HG03025 (cell line): ENCODE data around the gene CRB3.
A peak's percentile ranks its signal among the peaks of the same experiment; 100 is the strongest.
"Not testable (repeated sequence)": the region's sequence is repeated elsewhere in the genome, so short reads cannot be mapped to it uniquely, and the experiment has no call there.

Source experiments
- ATAC-seq: cut with Tn5 transposase; IDR thresholded peaks from one replicate; pipeline ENCODE4 v1.9.1; 2021; ENCODE audit warnings: mild to moderate bottlenecking, moderate library complexity; ENCODE audit not compliant: unreplicated experiment, low FRiP score

Gene CRB3

GRCh38 chr19:6464070-6464873 lies at the start of gene CRB3:
Gene CRB3 (plus strand): TSS chr19:6464271. CDS start chr19:6464702, 431 bp downstream.
- ATAC-seq: no peak

DNA sequence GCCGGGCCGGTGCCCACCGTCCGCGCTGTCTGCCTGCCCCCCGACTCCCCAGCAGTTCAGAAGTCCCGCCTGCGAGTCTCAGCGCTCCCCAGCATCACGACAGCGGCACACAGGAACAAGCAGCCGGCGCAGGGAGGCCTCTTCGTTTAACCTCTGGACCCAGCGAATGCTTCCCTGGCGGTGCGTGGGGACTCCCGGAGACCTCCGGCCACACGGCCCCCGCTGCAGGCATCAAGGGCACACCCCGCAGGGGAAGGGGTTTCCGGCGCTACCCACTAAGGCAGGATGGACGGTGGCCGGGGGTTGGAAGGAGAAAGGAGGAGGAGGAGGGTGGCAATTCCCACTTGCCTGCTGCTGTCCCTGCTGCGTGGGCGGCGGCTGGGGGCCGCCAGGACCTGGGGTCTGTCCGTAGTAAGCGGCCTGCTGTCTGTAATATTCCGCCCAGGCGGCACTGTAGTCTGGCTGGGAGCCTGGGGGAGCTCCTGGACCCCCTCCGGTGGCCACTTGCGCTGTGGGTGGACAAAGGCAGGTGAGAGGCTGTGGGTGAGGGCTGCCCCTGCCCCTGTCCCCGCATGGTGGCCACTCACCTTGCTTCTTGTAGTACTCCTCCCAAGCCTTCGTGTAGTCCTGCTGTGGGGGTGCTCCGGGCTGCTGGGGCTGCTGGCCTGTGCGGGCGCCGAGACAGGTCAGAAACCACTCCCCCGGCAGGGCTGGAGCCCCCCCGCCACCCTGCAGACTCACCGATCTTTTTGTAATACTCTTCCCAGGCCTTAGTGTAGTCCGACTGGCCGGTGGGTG lies 49.1 kb upstream of the CRB3 start:
- no peak for ATAC-seq

GRCh38 chr19:6415591-6416190 lies 48.4 kb upstream of the CRB3 start:
- no peak for ATAC-seq

- no peak for ATAC-seq
Observed at GRCh38 chr19:6416658-6417405, 47.2 kb upstream of the CRB3 start.

DNA sequence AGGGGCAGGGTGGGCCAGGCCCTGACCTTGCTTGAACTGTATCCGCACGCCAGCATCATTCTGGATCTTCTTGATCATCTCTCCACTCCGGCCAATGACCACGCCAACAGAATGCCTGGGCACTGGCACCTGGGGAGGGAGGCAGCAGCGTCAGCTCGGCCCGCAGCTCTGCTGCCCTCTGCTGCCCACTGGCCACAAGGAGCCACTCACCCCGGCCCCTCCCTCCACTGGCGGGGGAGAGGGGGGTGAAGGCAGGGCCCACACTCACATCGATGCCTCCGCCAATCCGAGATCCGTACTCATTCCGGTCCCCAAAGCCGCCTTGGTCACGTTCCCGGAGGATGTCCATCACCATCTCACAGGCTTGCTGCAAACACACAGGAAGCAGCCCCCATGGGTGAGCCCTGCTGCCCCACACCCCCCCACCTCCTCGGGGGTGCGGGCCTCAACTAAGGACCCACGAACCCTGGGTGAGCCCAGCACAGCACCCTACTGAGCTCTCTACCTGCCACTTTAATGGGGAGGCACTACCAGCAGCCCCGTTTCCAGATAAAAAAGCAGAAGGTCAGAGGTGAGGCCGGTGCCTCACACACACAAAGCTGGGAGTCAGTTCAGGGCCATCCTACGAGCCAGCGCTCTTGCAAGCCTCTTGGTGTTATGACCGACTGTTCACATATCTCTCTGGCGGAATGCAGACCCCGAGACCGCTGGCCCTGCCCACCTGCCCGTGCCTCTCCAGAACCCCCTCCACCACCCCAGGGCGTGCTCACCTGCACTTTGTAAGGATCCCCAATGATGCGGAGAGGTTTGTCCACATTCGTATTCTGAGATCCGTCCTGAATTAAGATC lies 46.1 kb upstream of the CRB3 start:
- ATAC-seq: no peak

DNA sequence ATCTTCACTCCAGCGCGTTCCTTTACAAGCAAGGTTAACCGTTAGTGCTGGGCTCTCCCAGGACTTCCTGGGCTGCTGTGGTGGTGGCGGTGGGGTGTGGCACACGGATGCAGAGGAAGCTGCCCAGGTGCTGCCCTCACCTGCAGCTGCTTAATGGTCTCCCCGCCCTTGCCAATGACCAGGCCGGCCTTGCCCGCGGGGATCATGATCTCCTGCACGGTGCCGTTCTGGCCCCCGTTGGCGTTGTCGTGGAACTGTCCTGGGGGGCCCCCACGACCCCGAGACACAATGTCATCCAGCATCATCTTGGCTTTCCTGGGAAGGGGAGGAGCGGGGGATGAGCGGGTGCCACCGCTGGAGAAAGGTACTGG lies 45.5 kb upstream of the CRB3 start:
- ATAC-seq: no peak

DNA sequence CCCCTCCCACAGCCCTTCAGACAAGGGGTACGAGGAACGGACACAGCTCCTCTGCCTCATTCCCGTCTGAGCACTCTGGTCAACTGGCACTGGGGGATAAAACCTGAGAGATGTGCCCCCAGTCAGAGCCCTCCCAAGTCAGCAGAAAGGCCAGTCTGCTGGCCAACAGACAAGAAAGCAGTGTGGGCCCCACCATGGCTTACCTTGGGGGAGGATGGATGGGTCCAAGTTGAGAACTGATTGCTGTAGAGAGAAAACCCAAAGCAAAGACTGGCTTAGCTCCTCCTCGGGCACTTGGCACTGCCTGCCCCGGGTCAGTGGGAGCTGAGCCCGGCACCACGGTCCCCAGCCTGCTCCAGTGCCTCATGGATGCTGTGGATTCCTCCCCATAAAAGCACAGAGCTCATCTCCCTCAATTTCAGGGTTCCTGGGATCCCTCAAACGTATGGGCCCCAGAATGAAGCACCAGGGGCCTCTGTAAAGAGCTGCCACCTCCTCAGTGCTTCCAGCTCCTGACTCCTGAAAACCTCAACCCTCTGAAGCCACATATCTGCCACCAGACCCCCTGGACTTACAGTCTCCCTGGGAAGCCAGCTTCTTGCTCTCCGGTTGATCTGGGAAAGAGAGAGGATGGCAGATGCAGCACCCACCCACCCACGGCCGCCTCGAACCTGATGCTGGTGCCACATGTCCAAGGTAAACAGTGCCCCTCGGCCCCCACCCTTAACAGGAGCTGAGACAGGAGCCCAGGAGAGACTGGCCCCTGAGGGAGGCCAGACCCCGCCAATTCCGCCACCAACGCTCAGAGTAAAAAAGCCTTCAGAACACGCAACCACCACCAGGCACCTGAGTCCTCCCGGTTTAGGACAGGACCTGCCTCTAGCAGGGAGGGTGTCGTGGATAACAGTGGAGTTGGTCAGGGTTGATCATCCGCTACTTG lies 42.7 kb upstream of the CRB3 start:
- ATAC-seq: no peak

- no peak for ATAC-seq
Observed at GRCh38 chr19:6423499-6424194, 40.4 kb upstream of the CRB3 start.

DNA sequence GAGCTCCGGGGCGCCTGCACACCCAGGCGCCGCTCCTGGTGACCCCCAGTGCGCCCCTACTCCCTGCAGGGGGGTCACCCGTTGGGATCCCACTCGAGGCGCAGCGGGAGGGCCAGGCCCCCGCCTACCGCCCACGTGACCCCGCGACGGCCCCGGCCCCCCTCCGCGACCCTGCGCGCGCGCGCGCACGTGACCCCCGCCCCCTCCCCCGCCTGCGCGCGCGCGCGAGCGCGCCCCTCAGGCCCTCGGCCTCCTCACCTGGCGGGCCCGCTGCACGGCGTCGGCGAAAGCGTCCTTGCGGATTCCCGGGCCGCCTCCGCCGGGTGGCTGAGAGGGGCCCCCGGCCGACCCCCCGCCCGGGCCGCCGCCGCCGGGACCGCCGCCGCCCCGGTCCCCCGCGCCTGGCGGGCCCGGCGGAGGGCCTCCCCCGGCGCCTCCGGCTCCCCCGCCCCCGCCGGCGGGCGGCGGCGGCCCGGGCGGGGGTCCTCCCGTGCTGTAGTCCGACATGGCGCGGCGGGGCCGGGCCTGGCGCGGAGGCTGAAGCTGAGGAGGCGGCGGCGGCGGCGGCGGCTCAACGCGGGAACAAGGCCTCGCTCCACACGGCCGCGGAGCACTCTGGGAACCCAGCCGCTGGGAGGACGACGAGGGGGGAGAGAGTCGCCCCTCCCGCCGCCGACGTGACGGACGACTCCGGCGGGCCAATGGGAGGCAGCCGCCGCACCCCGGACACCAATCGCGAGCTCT lies 39.7 kb upstream of the CRB3 start, which contains the start of gene KHSRP:
KHSRP (minus strand) TSS at position 617 of the 744 bp plus-strand sequence; CDS start at position 507, 110 bp downstream.
- ATAC-seq: no peak

DNA sequence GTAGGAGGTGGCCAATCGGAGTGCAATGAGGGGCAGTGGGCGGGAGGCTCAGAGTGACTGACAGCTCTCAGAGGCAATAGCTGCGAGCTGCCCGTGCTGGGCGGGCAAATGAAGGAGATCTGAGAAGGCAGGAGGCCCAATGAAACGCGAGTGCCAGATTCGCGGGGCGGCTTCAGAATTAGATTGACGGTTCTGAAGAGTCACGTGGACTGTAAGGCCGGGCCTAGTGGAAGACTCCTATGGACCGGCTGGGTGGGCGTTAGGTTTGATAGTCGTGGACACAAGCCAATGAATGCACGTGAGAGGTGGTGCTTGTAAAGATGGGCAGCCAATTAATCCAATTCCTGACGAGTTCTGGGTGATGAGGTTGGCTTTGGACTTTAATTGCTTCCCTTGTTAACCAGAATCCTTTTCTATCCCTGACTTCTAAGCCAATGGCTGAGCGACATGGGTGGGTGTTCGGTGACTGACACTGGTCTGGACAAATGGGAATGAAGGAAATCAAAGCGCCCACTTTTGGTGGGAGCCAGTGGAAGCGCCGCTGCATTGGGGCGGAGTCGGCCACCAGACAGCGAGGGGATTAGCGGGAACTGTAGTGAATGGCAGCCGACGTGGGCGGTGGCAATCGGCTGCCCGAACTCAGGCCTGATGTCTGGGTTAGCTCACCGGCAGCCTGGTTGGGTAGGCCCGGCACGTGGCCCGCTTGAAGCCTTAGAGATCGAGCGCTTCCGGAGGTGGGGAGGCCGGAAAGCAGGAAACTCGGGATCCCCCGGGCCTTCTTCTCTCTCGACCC lies 38.9 kb upstream of the CRB3 start:
- peak; percentile 78 for ATAC-seq

GRCh38 chr19:6425732-6426620 lies 38.1 kb upstream of the CRB3 start:
- ATAC-seq: no peak

DNA sequence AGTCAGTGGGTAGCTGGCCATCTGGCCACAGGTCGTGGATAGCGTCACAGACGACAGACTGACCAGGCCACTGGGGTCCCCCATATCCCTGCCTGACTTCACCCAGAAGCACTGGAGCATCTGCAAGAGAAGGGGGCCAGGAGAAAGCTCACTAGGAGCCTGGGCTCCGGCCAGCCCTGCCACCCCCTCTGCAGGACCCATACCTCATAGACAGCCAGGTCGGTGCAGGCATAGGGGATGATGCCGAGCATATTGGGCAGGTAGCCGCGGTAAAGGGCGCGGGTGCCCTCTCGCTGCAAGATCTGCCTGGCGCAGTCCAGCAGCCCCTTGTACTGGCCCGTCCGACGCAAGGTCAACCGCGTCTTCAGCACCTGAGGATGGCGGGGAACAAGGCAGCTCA lies 36.9 kb upstream of the CRB3 start:
- ATAC-seq: no peak

GRCh38 chr19:6428692-6429418 lies 35.2 kb upstream of the CRB3 start:
- not testable (repeated sequence) for ATAC-seq

DNA sequence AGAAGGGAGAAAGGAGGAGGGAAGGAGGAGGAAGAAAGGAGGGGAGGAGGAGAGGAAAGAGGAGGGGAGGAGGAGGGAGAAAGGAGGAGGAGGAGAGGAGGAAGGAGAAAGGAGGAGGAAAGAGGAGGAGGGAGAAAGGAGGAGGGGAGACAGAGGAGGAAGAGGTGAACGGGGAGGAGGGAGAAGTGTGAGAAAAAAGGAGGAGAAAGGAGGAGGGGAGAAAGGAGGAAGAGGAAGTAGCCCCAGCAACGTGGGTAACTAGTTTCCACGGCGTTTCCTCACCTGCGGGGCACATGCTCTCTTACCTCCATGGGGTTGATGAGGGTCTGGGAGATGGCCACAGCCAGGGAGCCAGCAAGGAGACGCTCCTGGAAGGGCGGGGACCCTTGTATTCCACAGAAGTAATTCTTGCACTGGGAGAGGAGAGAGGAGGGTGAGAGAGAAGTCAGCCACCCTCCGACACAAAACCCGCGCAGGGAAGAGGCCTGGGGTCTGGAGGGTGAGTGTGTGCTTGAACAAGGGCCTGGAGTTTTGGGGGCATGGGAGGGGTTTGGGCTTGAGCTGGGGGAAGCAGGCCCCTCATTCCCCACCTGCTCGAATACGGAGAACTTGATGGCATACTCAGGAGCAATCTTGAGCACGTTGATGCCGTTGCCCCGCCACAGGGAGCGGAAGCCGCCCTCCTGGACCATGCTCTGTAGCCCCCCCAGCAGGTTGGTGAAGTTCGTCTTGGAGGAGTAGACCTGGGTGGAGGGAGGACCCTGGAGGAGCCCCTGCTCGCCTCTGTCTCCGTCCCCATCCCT lies 34.5 kb upstream of the CRB3 start:
- no peak for ATAC-seq
